Medulla oblongata (tissue), 1 donor: ENCODE data around the gene NPHS1.
A peak's percentile ranks its signal among the peaks of the same experiment; 100 is the strongest.
"Not testable (repeated sequence)": the region's sequence is repeated elsewhere in the genome, so short reads cannot be mapped to it uniquely, and the experiment has no call there.

Source experiments
- DNase-seq: peaks from one replicate; pipeline ENCODE4 v3.0.0-alpha.2; 2015; ENCODE audit errors: extremely low spot score

The NPHS1 gene

GRCh38 chr19:35852029-35852780, at the start of gene NPHS1:
Gene NPHS1, minus strand, starts transcription at chr19:35852504. Its CDS starts 667 bp downstream, at chr19:35851837.
- no peak for DNase-seq

GRCh38 chr19:35901055-35901644, 48.8 kb upstream of the NPHS1 start:
- DNase-seq: no peak

- peak; percentile 73 for DNase-seq
Measured at GRCh38 chr19:35899547-35900214, 47.4 kb upstream of the NPHS1 start.

GRCh38 chr19:35898499-35898809, 46.1 kb upstream of the NPHS1 start:
- no peak for DNase-seq

DNA sequence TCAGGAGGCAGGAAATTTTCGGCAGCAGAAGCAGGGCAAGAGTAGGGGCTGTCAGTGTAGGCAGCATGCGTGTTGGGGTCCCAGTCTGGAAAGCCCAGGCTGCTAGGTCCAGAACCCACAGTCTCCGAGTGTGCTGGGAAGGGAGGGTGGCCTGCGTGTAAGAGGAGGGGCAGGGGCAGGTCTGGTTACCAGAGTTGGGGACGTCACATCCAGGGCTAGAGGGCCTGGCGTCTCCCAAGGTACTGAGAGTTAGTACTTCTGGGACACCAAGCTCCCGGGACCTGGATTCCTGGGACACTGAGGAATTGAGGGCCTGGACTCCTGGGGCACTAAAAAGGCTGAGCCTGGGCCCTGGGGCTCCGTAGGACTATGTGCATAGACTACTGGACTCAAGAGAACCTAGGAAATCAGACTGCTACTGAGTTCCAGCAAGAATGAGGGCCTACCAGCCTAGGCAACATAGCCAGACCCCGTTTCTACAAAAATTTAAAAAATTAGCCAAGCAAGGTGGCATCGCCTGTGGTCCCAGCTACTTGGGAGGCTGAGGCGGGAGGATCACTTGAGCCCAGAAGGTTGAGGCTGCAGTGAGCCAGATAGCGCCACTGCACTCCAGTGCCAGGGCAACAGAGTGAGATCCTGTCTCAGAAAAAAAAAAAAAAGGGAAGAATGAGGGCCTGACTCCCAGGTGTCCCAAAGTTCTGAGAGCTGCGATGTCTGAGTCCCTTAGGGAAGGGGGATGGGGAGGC, 45.6 kb upstream of the NPHS1 start:
- DNase-seq: no peak

DNA sequence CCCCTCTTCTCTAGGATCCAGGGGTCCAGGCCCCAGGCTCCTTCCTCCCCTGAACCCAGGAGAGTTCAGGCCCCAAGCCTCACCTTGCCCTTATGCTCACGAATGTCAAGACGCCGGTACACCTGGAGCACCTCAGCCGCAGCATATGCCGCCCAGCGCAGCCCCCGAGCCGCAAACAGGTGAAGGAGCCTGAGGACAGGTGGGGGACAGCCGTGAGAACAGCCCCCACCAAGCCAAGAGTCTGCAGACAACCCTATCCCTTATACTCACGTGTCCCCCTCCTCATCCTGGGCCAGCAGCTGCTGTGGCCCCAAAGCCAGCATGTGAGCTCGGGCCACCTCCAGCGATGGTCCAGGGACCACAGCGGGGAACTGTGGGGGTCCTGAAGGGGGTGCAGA, 44.3 kb upstream of the NPHS1 start:
- no peak for DNase-seq

DNA sequence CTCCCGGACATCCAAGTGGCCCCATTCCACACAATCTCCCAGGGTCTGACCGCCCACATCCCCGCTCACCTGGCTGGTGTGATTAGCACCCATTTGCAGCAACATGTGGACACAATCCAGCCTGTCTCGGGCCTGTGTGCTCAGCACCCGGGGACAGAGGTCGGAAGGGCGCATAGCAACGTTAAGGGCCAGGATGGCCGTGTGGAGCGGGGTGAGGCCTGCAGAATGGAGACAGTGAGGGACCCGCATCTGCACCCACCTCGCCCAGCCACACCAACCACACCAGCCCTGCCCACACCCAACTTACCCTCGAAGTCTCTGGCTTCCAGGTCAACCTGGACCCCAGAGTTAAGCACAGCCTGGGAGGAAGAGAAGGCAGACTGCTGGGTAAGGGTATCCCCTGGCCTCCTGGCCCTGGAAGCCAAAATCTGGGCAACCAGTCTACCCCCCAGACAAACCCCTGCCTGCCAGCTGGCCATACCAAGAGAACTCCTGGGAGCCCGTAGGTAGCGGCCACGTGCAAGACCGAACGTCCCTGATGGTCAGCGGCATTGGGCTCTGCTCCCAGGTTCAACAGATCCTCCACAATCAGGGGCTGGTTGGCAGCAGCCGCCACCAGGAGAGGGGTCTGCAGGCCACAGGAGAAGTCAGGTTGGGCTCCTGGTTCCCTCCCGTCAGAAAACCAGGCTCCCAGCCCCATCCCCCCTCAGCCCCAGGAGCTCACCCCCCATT, 43.8 kb upstream of the NPHS1 start:
- no peak for DNase-seq

DNA sequence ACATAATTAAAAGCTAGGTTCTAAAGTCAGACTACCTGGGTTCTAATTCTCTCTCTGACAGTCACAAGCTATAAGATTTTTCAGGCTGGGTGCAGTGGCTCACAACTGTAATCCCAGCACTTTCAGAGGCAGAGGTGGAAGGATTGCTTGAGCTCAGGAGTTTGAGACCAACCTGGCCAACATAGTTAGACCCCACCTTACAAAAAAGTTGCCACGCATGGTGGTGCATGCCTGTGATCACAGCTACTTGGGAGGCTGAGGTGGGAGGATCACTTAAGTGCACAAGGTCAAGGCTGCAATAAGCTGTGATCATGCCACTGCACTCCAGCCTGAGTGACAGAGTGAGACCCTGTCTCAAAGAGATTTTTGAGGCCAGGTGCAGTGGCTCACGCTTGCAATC, 42.0 kb upstream of the NPHS1 start:
- no peak for DNase-seq

GRCh38 chr19:35891819-35892218, 39.5 kb upstream of the NPHS1 start:
- DNase-seq: not testable (repeated sequence)

DNA sequence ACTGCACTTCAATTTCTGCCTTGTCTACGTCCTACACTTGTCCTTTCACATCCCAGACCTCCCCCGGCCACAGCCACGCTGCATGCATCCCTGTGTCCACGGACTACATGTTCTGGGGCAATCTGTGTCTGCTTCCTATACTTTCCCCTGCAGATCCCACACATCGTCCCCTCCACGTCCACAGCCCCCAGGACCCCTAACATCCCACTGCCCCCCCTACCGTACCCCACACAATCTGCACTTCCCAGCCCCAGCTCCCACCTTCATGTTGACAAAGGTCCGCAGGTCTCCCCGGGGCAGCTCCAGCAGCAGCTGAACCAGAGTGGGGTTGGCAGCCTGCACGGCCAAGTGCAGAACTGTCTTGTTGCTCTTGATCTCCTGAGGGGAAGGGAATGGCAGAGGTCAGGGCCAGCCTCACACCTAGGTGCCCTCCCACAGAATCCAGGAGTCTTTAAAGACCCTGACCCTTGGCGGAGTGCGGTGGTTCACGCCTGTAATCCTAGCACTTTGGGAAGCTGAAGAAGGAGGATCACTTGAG, 37.9 kb upstream of the NPHS1 start:
- DNase-seq: no peak

- no peak for DNase-seq
Measured at GRCh38 chr19:35889370-35890112, 37.2 kb upstream of the NPHS1 start.

DNA sequence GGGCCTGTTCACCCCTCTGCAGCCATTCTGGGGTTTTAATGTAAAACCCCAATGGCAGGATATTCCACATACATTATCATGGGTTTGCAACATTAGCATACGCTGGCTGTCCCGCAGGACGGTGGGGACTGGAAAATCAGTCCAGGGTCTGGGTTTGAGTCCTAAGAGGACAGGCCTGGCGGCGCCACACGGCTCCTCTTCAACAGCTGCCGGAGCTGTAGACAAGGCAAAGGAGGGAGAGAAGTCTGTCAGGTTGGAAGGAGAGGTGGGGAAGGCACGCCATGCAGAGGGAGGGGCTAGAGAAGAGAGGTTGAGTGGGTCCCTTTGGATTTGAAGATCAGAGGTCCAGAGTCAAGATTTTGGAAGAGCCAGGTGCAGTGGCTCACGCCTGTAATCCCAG, 36.1 kb upstream of the NPHS1 start:
- DNase-seq: no peak

DNA sequence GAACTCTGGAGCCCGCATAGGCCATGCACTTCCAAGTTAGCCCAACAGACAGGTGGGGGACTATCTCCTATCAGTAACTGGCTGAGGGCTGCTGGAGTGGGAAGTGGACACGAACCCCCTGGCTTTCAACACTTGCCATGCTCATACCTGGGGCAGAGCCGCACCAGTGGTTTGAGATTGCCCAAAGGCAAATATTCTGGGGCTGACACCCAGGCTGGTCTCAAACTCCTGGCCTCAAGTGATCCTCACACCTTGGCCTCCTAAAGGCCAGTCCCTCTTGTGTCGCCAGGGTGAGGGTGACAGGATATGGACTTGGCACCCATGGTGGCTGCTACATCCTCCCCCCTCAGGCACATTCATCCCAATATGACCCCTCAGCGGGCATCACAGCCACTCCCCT, 34.9 kb upstream of the NPHS1 start:
- DNase-seq: no peak

GRCh38 chr19:35885904-35886303, 33.6 kb upstream of the NPHS1 start:
- DNase-seq: no peak

DNA sequence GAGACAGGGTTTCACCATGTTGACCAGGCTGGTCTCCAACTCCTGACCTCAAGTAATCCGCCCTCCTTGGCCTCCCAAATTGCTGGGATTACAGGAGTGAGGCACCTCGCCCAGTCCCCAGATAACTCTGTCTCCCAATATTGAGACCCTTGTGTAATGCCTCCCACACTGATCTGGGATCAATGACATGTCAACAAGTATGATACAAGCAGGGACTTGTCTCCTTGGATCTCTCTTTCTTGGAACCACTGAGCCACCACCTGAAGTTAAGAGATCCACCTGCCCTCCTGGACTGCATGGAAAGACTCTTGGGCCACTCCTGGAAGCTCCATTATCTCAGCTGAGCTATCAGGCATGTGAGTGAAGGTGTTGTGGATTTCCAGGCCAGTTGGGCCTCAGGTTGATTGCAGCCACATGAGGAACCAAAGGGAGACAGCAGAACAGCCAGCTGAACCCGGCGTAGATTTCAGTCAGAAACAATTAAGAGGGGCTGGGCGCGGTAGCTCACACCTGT, 33.0 kb upstream of the NPHS1 start:
- DNase-seq: no peak

DNA sequence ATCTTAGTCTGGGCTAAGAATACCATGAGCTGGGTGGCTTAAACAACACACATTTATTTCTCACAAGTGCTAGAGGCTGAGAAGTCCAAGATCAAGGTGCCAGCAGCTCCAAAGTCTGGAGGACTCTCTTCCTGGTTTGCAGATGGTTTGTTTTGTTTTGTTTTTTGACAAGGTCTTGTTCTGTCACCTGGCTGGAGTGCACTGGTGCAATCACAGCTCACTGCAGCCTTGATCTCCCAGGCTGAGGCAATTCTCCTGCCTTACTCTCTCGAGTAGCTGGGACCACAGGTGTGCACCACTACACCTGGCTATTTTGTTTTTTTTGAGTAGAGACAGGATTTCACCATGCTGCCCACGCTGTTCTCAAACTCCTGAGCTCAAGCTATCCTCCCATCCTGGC, 31.6 kb upstream of the NPHS1 start:
- DNase-seq: no peak

DNA sequence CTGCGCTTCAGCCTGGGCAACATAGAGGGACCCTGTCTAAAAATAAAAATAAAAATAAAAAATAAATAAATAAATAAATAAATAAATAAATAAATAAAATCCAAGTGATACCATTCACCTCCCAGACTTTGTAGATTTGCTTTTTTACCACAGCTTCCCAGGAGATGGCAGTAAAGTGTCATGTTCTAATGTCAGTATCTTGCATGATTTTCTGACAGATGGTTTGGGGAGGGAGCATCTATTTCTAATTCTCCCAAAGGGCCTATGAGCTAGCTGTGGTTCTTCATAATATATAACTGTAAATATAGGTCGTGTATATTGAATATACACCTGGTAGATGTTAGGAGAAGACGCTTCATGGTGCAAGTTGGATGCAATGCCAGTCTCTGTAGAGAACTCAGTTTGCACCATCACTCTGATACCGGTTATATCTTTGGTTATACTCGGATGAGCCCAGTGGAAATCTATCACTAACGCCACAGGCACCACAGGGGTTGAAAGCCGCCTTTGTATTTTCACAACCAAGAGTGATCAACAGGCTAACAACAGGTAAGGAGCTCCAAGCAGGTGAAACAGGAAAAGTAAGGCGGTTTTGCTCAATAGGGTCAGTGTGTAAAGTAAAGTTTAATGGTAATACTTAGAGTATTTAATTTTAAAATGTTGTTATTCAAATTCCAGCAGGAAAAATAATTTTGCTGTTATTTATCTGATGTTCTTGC, 30.0 kb upstream of the NPHS1 start:
- DNase-seq: peak; percentile 94

GRCh38 chr19:35879770-35880317, 27.5 kb upstream of the NPHS1 start:
- peak; percentile 79 for DNase-seq

DNA sequence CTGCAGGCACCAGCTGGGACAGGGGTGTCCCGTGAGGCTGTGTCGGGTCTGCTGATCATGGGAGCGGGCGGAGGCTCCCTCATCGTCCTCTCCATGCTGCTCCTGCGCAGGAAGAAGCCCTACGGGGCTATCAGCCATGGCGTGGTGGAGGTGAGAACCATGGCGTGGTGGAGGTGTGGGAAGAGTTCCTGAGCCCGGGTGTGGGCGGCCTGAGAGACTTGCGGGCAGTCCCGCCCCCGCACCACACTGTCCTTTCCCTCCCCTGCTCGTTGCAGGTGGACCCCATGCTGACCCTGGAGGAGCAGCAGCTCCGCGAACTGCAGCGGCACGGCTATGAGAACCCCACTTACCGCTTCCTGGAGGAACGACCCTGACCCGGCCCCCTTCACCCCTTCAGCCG, 26.8 kb upstream of the NPHS1 start:
- DNase-seq: no peak
